HUDEP-2 (cell line): ENCODE data around the gene LINGO3.
"Not testable (repeated sequence)": the region's sequence is repeated elsewhere in the genome, so short reads cannot be mapped to it uniquely, and the experiment has no call there.

Experiments used
- DNase-seq, 76 experiments: peaks; one replicate each; lab custom pipeline; 2025; ENCODE audit not compliant: unreplicated experiment in 76 of 76; lab: John Stamatoyannopoulos, UW

LINGO3 gene, protein sequence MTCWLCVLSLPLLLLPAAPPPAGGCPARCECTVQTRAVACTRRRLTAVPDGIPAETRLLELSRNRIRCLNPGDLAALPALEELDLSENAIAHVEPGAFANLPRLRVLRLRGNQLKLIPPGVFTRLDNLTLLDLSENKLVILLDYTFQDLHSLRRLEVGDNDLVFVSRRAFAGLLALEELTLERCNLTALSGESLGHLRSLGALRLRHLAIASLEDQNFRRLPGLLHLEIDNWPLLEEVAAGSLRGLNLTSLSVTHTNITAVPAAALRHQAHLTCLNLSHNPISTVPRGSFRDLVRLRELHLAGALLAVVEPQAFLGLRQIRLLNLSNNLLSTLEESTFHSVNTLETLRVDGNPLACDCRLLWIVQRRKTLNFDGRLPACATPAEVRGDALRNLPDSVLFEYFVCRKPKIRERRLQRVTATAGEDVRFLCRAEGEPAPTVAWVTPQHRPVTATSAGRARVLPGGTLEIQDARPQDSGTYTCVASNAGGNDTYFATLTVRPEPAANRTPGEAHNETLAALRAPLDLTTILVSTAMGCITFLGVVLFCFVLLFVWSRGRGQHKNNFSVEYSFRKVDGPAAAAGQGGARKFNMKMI

DNA sequence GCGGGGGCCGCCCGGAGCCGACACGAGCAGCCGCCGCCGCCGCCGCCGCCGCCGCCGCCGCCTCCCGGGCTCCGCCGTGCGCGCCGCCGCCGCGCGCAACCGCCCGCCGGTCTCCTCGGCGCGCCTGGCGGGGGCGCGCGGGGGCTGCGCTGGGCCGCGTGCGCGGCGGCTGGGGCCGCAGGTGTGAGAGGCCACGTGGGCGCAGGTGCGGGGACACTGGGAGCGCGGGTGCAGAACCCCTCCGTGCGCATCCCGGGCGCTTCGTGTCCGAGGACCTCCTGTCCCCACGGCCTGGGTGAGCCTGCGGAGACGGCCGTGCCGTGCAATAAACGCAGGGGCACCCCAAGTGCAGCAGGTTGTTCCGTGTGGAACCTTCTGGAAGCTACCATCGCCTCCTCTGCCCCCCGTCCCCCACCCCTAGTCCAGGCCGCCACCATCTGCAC, at the start of gene LINGO3:
Gene LINGO3, minus strand, starts transcription at position 41 of the 443 bp plus-strand sequence. CDS start 16,378 bp downstream, outside the sequence.
- DNase-seq: no peak

DNA sequence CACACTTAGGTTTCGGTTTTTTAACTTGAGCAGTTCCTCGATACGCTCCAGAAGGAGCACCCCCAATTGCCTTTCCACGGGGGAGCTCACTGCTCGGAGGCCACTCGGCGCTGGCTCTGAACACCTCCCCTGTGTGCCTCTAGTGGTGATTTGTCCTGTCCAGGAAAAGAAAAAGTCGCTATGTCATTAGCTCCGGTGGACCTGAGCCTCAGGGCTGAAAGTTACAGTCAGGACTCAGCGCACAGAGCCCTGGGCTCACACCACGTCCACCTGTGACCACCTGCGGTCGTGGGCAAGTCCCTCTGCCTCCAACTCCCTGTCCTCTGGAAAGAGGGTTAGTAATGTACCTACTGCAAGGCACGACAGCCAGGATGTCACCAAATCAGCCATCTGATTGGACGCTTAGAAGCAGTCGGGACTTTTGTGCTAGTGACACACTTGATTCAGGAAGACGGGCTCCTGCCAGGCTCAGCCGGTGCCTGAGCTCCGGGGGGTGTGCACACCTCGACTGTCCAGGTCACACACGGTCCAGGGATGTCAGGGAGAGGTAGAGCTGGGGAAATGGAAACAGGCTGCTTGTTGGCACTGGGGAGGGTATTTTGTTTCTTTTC, 48.2 kb upstream of the LINGO3 start:
- no peak for DNase-seq

DNA sequence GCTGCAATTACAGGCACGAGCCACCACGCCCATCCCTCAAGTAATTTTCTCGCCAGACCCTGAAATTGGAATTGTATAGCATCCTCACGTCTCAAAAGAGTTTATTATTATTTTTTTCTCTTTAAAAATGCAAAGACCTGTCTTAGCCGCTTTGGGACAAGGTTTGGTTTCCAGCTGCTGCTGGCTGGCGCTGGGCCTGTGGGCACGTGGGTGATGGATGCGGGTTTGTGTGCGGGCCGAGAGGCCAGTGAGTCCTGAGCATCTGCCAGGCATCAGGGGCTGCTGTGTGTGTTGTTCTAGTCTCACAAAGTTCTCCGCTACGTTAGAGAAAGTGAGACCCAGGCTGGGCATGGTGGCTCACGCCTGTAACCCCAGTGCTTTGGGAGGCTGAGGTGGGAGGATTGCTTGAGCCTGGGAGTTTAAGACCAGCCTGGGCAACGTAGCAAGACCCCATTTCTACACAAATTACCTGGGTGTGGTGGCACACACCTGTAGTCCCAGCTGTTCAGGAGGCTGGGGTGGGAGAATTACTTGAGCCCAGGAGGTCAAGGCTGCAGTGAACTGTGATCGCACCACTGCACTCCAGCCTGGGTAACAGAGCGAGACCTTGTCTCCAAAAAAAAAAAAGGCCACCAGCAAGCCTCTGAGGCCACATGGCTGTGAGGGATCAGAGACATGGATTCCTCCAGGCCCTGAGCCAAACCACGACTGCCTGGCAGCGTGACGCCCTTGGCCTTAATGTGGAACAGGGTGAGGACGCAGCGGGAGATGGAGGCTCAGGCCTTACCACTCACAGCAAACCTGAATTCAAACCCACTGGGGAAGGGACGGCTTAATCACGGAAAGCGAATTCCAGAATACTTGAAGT, 47.4 kb upstream of the LINGO3 start:
- peak in 7 of 76 experiments; percentile 18 to 40 (median 23) for DNase-seq

DNA sequence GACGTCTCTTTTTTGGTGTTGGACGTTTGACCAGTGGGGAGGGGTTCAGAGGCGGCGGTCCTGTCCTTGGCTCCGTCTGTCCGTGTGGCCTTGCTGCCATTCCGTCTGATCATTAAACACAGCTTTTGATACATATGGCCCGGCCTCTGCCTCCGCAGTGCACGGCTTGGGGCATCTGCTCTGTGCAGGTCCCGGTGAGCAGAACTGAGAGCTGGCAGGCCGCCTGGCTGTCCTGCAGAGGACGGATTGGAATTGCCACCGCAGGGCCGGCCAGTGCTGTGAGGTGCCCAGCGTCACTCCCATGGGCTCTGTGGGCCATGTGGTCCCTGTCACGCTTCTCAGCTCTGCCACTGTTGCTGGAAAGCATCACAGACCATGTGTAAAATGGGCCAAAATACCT, 46.7 kb upstream of the LINGO3 start:
- no peak for DNase-seq

DNA sequence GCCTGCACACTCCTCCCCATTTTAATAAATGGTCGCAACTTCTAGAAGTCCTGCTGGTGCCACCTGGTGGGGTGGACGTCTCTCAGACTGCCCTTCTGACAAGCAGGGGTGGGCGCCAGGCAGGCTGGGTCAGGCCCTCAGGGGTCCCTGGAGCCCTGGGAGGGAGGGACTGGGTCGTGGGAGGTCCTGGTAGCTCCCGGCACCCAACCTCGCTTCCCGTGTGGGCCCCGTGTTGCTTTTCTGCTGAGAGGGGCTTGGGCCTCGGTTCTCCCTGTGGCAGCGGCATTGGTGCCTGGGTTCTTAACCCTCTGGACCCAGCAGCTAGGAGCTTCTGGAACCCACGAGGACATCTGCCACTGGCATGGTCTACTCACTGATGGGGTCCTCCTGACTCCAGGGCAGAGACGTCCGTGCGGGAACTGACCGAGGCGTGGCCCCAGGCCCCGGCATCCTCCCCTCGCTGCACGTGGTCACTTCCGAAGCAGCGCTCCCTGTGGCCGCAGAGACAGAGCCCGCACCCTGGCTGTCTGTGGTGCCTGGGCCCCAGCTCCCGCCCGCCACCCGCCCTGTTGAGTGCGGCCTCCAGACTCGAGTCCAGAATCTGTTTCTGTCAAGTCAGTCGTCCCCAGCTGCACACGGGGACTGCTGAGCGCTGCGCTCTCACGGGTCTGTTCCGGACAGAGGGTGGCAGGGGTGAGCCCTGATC, 46.1 kb upstream of the LINGO3 start:
- no peak for DNase-seq

DNA sequence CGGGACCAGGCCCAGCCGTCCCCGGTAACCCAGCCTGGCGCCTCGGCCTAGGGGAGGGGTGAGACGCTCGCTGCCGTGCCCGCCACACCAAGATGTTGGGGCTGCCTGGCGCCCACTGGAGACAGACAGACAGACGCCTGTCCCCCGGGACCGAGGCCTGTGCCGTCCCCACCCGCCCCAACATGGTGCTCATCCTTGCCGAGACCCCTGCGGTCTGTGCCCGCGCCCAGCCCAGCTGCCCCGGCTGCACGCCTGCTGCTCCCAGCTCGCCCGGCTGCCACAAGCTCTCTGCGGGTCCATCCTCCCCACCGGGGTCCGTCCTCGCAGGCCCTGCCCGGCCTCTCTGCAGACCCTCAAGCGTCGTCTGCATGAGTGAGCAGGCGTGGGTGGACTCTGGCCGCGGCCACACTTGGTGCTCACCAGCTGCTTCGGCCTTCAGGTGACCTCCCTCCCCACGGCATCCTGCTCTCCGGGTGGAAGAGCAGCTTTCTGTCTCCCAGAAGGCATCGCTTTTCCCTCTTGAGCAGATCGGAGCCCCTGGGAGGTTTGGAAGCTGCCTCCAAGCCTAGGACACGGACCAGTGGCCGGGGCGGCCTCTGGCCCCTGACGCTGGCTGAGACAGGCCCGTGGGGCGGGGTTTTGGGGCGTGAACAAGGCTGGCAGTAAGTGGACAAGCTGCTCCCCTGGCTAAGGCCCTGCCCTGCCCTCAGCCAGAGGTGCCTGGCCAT, 45.4 kb upstream of the LINGO3 start:
- no peak for DNase-seq

DNA sequence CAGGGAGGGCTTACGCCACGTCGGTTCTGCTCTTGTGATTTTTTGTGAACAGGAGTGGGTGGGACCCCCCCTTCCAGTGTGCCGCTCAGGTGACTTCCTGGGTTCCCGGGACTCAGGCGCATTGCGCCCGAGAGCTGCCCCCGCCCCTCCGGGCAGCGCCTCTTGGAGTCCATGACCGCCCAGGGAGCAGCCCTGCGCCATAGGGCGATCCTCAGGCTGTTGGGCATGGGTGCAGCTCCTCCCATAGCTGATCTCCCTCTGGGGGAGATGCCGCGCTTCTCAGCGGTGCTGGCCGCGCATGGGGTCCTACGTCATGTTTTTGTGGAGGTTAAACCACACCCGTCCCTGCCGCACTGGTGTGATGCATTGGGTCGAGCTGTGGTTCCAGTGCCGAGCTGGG, 44.2 kb upstream of the LINGO3 start:
- DNase-seq: no peak

DNA sequence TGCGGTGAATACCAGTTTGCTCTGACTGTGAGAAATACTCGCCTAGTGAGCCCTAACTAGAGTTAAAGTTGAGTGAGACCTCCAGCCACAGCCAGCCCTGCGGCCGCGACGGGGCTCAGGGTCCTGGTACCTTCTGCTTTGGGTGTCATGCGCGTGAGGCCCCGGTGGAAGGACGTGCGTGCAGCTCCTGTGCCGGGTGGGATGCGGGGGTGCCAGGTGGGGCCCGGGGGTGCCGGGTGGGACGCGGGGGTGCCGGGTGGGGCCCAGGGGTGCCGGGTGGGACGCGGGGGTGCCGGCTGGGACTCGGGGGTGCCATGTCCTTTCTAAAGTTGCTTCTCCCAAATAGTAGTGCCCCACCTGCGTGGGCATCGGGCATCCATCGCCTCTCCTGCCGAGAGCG, 43.6 kb upstream of the LINGO3 start:
- DNase-seq: no peak

DNA sequence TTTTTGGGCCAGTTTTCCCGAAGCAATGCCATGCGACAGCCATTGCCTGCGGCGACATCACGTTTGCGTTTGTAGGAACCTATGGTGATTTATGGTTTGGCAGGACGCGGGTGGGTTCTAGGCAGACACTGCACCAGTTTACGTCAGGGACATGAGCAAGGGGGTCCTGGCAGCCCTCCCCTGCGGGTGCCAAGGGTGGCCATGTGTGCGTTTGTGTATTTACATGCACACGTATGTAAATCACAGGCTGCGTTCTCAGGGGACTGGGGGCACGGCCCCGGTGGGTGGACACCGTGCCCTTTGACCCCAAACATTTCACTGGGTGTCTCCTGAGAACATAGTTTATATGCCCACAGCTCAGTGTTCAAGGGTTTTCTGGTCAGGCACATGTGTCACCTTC, 42.7 kb upstream of the LINGO3 start:
- no peak for DNase-seq

DNA sequence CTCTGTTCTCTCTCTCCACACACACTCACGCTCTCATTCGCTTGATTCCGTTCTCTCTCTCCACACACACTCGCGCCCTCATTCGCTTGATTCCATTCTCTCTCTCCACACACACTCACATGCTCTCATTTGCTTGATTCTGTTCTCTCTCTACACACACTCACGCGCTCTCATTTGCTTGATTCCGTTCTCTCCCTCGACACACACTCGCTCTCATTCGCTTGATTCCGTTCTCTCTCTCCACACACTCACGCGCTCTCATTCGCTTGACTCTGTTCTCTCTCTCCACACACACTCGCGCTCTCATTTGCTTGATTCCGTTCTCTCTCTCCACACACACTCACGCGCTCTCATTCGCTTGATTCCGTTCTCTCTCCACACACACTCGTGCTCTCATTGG, 41.9 kb upstream of the LINGO3 start:
- not testable (repeated sequence) for DNase-seq

DNA sequence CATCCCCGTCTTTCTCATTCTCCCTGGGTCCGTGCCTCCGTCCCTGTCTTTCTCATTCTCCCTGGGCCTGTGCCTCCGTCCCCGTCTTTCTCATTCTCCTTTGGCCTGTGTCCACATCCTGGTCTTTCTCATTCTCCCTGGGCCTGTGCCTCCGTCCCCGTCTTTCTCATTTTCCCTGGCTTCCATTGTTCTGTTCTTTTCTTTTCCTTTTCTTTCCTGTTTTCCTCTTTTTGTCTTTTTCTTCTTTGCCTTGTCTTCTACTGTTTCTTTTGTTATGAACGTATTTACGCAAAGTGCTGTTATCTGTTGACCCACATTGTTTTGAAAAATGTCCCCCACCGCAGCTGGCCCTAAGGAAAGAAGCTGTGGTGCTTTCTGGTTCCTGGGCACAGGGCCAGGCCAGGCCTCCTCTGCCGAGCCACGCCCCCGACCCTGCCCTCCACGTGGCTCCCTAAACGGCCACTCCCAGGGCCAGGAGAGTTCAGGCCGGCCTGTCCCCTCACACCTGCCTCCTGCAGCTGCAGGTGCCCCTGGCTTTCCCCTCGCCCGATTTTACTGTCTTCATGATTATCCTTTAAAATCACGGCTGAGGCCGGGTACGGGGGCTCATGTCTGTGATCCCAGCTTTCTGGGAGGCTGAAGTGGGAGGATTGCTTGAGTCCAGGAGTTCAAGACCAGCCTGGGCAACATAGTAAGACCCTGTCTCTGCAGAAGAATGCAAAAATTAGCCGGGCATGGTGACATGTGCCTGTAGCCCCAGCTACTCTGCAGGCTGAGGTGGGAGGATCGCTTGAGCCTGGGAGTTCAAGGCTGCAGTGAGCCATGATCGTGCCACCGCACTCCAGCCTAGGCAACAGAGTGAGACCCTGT, 38.1 kb upstream of the LINGO3 start:
- DNase-seq: peak in 72 of 76 experiments; percentile 29 to 96 (median 90)

DNA sequence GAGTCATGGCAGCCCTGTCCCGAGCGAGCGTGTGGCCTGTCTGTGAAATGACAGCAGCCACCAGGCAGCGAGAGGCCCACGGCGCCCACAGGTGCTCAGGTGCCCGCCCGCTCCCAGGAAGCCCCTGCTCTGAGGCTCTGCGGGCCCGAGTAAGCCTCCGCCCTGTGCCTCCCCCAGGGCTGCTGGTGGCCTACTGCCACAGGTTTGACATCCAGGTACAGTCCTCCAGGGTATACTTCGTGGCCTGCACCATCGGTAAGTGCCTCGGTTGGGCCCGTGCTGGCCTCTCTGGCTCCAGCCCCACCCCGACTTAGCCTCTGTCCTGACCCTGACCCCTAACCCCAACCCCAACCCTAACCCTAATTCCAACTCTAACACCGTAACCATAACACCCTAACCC, 37.1 kb upstream of the LINGO3 start:
- DNase-seq: no peak

DNA sequence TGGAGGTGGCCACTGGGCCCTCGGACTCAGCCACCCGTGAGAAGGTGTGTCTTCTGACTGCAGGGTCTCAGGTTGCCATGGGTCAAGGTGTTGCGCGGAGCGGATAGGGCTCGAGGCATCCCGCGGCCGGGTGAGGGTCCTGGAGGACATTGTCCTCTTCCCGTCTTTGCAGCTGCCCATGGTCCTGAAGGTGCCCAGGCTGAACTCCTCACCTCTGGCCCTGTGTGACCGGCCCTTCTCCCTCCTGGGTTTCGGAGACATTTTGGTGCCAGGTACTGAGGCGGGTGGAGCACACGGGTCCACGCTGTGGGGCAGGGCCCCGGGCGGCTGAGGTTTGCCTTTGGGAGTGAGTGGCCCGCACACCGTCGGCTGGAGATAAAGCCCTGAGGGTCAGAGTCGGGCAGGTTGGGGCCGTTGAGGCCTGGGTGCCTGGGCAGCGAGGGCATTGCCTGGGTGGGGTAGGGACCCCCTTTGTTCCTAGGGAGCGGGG, 36.5 kb upstream of the LINGO3 start:
- DNase-seq: no peak

DNA sequence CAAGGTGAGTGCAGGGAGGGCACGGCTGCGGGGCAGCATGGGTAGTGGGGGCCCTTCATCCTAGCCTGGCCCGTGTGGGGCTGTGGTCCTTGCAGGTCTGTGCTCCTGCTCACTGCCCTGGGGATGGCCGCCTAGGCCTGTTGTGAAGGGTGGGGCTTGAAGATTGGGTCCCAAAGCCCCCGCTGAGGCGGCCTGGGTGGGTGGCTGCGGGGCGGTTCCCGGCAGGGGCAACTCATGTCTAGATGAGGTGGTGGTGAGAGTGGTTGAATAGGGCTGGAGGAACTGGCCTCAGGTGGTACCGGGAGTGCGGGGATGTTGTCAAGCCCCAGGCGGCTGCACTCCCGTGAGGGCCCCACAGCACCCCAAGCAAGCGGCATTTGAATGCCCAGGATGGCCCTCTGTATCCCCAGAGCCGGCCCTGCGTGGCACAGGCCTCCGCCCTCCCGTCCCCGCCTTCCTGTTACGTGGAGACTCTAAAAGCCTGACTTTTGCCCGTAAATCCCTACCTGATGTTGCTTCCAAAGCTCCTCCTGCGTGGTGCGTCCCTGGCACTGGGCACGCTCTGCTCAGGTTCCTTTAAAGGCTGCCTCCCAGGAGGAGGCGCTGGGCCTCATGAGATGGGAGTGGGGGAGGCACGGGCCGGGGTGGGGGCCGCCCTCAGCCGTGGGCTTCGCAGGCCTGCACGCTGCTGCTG, 35.5 kb upstream of the LINGO3 start:
- DNase-seq: no peak

DNA sequence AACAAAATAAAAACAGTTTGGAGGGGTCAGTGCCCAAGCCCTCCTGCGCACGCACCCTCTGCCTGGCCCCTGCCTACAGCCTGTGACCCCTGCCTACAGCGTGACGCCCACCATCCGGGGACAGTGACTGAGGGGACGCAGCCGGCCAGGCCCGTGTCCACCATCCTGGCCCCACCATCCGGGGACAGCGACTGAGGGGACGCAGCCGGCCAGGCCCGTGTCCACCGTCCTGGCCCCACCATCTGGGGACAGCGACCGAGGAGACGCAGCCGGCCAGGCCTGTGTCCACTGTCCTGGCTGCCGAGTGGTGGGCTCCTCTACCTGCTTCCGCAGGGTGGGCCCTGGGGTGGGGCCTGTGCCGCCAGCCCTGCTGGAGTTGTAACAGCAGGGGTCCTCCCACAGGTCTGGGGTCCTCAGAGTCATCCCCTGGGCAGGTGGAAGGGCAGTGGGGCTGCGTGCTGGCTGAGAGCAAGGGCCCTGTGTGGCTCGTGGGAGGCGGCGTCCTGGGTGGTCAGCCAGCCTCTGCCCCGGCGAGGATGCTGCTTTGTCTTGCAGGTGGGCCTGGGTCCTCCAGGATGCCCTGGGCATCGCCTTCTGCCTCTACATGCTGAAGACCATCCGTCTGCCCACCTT, 34.8 kb upstream of the LINGO3 start:
- no peak for DNase-seq

DNA sequence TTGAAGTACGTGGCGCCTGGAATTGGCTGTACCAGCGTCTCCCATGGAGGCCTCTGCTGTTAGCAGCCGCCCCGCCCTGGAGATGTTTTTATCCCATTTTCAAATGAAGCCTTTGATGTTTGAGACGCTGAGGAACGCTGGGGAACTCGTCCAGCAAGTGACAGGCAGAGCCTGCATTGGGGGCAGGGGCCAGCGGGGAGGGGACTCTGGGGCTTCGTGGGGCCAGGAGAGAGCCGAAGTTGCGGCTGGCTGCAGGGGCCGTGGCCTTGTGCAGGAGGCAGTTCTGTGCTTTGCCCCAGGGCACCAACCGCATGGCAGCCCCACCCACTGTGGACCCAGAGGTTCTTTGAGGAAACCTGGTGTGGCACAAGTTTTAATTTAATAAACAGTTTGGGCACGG, 34.0 kb upstream of the LINGO3 start:
- DNase-seq: no peak

DNA sequence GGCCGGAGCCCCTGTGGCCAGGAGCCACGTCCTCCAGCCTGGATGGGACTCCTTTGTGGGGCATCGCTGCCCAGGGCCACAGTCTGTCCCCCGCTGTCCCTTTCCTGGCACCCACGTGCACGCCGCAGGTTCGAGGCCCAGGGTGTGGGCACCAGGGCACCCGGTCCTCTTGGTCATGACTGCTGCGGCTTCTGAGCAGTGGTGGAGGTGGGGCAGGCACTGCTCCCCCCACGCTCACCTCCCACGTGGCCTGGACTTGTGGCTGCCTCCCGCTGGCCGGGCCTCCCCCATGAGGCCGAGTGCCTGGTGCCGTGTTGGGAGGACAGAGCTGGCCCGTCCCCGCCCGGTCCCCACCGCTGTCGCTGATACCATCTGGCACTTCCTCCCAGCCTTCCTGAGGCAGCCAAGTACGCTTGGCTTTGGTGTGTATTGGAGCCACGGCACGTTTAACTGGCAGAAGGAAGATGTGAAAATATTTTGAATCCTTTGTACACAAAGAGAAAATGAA, 33.3 kb upstream of the LINGO3 start:
- peak in 68 of 76 experiments; percentile 22 to 94 (median 73) for DNase-seq
